HUDEP-2 (cell line): ENCODE results near the gene ISYNA1.
A peak's percentile ranks its signal among the peaks of the same experiment; 100 is the strongest.

ENCODE experiments used
- DNase-seq, 76 experiments: peaks; one replicate each; lab custom pipeline; 2025; ENCODE audit not compliant: unreplicated experiment in 76 of 76; lab: John Stamatoyannopoulos, UW

Gene ISYNA1

GRCh38 chr19:18433015-18433691 lies 4.8 kb downstream of the ISYNA1 start:
- DNase-seq: no peak

DNA sequence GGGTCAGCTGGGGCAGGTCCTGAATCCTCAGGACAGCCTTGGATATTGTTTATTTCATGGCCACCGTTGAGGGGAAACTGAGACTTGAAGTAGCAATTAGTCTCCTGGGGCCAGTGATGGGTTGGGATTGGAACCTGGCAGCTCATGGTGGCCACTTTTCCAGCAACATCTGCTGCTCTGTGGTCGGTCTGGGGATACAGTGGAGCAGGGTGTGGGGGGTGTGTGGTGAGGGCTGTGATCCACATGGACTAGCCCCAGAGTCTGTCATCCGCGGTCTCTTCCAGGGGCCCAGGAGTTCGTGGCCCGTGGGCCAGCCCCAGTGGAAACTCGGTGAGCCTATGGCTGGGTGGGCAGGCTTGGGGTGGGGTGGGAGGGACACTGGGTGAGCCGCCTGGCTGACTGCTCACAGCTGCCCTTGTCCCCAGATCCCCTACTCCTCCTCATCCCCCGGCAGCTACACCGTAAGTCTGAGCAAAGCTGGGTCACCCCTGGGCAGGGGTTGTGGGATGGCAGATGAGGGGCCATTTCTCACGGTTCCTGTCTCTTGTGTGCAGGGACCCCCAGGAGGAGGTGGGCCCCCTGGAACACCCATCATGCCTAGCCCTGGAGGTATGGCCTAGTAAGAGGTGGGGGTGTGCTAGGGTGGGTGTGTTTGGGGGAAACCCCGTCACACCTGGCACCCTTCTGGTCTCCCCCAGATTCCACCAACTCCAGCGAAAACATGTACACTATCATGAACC lies 5.5 kb downstream of the ISYNA1 start:
- DNase-seq: no peak

DNA sequence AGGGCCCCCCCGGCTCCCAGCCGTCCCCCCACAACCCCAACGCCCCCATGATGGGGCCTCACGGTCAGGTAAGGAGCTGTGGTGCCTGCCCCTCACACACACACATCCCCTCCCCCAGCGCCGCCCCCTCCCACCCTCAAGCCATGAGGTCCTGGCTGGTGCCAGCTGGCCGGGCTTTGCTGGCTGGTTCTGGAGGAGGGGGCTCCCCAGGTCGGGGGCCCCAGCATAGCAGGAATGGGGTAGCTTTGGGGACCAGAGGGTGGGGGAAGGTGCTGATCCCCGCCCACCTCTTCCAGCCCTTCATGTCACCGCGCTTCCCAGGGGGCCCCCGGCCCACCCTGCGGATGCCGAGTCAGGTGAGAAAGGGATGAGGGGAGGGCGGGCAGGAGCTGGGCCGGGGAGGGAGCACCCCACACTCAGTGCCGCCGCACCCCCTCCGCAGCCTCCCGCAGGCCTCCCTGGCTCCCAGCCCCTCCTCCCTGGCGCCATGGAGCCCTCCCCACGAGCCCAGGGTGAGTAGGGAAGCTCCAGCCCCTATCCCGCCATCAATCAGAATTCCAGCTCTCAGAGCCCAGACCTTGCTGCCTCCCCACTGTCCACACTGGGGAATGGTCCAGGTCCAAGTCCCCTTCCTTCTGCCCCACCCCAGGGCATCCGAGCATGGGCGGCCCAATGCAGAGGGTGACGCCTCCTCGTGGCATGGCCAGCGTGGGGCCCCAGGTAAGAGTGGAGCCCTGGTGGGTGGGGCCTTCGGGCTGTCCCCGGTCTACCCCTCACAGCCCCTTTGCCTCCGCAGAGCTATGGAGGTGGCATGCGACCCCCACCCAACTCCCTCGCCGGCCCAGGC lies 6.4 kb downstream of the ISYNA1 start:
- no peak for DNase-seq

- no peak for DNase-seq
These were observed 7.4 kb downstream of the ISYNA1 start for GRCh38 chr19:18430417-18431144.

GRCh38 chr19:18429717-18430416 lies 8.1 kb downstream of the ISYNA1 start:
- no peak for DNase-seq

GRCh38 chr19:18428787-18429674 lies 8.9 kb downstream of the ISYNA1 start:
- peak in 70 of 76 experiments; percentile 46 to 92 (median 81) for DNase-seq

GRCh38 chr19:18428173-18428786 lies 9.7 kb downstream of the ISYNA1 start:
- DNase-seq: no peak

DNA sequence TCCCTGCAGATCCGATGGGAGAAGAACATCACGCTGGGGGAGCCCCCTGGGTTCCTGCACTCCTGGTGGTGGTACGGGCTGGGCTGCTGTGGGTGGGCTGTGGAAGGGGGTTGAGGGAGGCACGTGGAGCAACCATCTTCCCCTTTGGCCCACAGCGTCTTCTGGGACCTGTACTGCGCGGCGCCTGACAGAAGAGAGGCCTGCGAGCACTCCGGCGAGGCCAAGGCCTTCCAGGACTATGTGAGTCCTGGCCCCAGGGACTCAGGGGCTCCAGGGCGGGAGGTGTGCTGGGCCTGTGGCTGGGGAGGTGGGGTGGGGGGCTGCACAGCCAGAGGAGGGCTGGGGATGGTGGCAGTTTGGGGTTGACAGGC lies 10.2 kb downstream of the ISYNA1 start:
- no peak for DNase-seq

DNA sequence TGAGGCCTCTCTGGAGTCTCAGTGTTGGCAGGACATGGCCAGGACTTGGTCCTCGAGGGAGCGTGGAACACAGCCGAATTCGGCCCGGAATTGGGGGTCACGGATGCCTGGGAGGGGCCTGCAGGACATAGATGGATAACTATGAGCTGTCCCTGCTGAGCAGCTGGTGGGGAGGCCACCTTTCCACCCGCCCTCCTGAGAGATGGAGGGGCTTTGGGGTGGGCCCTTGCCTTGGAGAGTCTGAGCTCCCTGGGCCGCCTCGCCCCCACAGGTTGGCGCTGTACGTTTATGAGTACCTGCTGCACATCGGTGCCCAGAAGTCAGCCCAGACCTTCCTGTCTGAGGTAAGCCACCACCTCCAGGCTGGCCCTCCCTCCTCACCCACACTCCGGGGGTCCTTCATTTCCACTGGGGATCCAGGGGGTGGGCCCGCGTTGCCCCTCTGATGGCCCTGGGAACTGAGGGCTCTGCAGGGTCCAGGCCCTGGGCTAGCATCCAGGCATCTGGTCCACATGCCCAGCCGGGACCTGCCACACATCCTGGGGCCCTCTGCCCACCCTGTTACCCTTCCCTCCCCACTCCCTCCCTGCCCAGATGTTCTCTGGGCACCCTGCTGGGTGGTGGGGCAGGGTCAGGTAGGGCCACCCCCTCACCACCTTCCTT lies 10.7 kb downstream of the ISYNA1 start:
- DNase-seq: no peak

GRCh38 chr19:18426416-18426767 lies 11.5 kb downstream of the ISYNA1 start:
- DNase-seq: no peak

DNA sequence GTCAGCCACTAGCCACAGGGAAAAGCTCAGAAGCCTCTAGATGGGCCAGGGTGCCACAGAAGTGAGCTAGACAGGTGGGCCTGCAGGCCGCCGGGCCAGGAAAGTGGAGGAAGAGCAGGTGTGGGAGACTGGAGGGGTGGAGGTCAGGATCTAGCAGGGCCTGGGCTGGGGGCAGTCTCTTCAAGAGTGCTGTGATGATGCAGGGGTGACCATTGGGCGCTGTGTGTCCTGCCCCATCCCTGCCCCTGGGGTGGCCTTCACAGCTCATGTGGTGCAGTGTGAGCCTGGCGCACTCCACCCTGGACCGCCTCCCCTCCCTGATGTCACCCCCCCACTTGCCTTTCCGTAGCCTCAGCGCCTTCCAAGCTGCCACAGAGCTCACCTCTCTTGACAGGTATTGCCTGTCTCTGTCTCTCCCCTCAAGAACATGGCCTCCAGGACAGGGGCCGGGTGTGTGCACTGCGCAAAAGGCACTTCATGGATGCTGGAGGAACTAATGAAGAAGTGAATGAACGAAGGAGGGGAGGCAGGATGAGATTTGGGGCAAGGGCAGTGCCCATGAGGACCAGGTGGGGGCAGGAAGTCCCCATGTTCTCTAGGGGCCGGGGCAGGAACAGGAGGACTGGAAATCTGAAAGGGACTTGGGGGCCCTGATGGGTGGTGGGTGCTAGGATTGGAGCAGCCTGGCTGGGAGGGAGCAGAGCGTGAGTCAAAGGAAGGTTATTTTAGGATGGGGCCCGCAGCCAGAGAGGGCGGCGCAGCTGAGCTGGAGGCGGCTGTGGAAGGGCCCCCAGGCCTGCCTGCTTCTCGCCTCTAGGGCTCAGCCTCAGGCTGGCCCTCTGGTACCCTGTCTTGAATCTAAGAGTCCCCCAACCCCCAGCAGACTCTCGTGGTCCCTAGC lies 12.2 kb downstream of the ISYNA1 start:
- no peak for DNase-seq

DNA sequence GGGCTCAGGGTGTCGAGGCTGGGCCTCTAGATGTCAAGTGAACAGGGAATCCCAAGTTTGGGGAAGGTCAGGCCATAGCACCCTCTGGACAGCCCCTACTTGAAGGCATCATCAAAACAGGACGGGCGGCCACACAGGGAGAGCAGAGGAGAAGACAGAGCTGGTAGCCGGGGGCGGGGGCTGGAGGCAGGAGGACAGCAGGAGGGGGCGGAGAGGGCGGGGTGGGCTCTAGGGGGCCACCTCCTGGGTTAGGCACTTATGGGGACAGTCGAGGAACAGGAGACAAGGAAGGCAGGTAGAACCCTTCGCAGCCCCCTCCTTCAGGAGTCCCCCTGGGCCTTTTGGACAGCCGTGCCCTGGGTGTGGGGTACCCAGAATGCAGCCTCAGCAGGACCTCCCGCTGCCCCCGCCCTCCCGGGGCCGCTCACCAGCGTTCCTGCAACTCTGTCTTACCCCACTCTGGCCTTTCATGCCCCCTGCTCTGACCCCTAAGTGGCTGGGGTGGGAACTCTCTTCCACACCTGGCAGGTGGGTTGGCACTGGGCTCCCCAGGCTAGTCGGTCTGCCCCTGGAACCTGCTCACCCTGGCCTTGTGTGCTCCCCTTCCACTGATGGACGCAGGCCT lies 12.9 kb downstream of the ISYNA1 start:
- DNase-seq: no peak

- DNase-seq: no peak
These were observed 13.6 kb downstream of the ISYNA1 start for GRCh38 chr19:18424122-18424889.

GRCh38 chr19:18423258-18424020 lies 14.5 kb downstream of the ISYNA1 start:
- no peak for DNase-seq

GRCh38 chr19:18422530-18423191 lies 15.3 kb downstream of the ISYNA1 start:
- no peak for DNase-seq
